A549 (cell line): ENCODE data around the gene GPR15LG. TPM values are rescaled to one million over a fixed set of nuclear protein-coding genes. Genes with fewer than 3 reads are reported as not detected.

Source experiments
- ATAC-seq, 2 experiments: fragments of 200-7000 bp in 1 of 2; fragments of >200 bp in 1 of 2; cut with Nextera tagmentation in 1 of 2; cut with Tn5 transposase in 1 of 2; 3 replicates each; pipeline versions ENCODE4 v1.8.0 to v1.9.1; 2018 to 2020; ENCODE audit warnings: mild to moderate bottlenecking in 1 of 2, moderate library complexity in 1 of 2
- CTCF ChIA-PET: fragments of 300-600 bp; sonication (Branson Sonifier 250); formaldehyde crosslinking; extraction: SDS; loops from one replicate; lab custom pipeline; 2021; ENCODE audit warnings: antibody characterized with exemption, inconsistent platforms; lab: Yijun Ruan, JAX
- POLR2A ChIA-PET: fragments of 350-600 bp; formaldehyde crosslinking; extraction: SDS; loops from one replicate; lab custom pipeline; 2021; ENCODE audit warnings: antibody characterized with exemption, inconsistent platforms; lab: Yijun Ruan, JAX
- DNase-seq, 2 experiments: peaks; one replicate each; pipeline versions ENCODE4 v3.0.0 to v3.0.0-alpha.2; 2011 to 2016; ENCODE audit warnings: low read depth in 1 of 2, low spot score in 1 of 2
- FAIRE-seq: peaks from 2 replicates; lab custom pipeline; 2011; peaks lifted over from hg19 to GRCh38; lab: Jason Lieb, UNC
- H3K27ac ChIP-seq, 2 experiments: fragments of >200 bp; sonication (Bioruptor Twin); formaldehyde crosslinking; 3 replicates each; pipeline ENCODE4 v1.5.1; 2016 to 2017
- H3K4me1 ChIP-seq: fragments of >200 bp; sonication (Bioruptor Twin); formaldehyde crosslinking; 3 replicates; pipeline ENCODE4 v1.6.1; 2016
- H3K4me2 ChIP-seq: fragments of >200 bp; sonication (Bioruptor Twin); formaldehyde crosslinking; 3 replicates; pipeline ENCODE4 v1.6.1; 2016
- H3K4me3 ChIP-seq: fragments of >200 bp; sonication (Bioruptor Twin); formaldehyde crosslinking; 3 replicates; pipeline ENCODE4 v1.5.1; 2016
- H3K9me3 ChIP-seq: fragments of >200 bp; sonication (Bioruptor Twin); formaldehyde crosslinking; 3 replicates; pipeline ENCODE4 v1.6.1; 2016
- BHLHE40 ChIP-seq: IDR thresholded peaks from 2 replicates; pipeline ENCODE4 v1.6.1; 2012; ENCODE audit warnings: low read depth, low read length, inconsistent platforms
- CBX2 ChIP-seq: fragments of 200-600 bp; sonication (generic); IDR thresholded peaks from 2 replicates; pipeline ENCODE4 v1.6.1; 2016; ENCODE audit warnings: low read depth, mild to moderate bottlenecking, borderline replicate concordance
- CBX8 ChIP-seq: fragments of 200-600 bp; sonication (generic); IDR thresholded peaks from 2 replicates; pipeline ENCODE4 v1.6.1; 2016
- EHF ChIP-seq: fragments of 250-450 bp; sonication (Bioruptor Pico); IDR thresholded peaks from 2 replicates; pipeline ENCODE4 v1.5.0; 2020; ENCODE audit warnings: mild to moderate bottlenecking
- EHMT2 ChIP-seq: fragments of 200-600 bp; sonication (generic); IDR thresholded peaks from 2 replicates; pipeline ENCODE4 v1.6.1; 2016; ENCODE audit warnings: antibody characterized with exemption, low read depth, mild to moderate bottlenecking, moderate library complexity
- EP300 ChIP-seq, 2 experiments: fragments of >200 bp; sonication (Bioruptor Twin); formaldehyde crosslinking; IDR thresholded peaks; 2 replicates in 1 of 2; 3 replicates in 1 of 2; pipeline ENCODE4 v1.6.1; 2016 to 2017
- FOSL2 ChIP-seq, 2 experiments: fragments of 450-650 bp in 1 of 2; fragments of >200 bp in 1 of 2; sonication (Bioruptor Twin) in 1 of 2; formaldehyde crosslinking; IDR thresholded peaks; 2 replicates each; pipeline versions ENCODE4 v1.5.0 to v1.6.1; 2016 to 2020; ENCODE audit warnings: mild to moderate bottlenecking in 1 of 2, moderate library complexity in 1 of 2
- FOXS1 ChIP-seq: fragments of 250-450 bp; sonication (Bioruptor Pico); IDR thresholded peaks from 2 replicates; pipeline ENCODE4 v1.5.0; 2020; ENCODE audit warnings: mild to moderate bottlenecking, moderate library complexity
- GATA3 ChIP-seq: IDR thresholded peaks from 2 replicates; pipeline ENCODE4 v1.6.1; 2012; ENCODE audit warnings: borderline replicate concordance
- HDAC2 ChIP-seq: fragments of 200-600 bp; sonication (generic); IDR thresholded peaks from 2 replicates; pipeline ENCODE4 v1.6.1; 2016
- HOXA7 ChIP-seq: fragments of 250-450 bp; sonication (Bioruptor Pico); IDR thresholded peaks from 2 replicates; pipeline ENCODE4 v1.5.0; 2020; ENCODE audit warnings: mild to moderate bottlenecking, moderate library complexity
- JUN ChIP-seq, 2 experiments: fragments of >200 bp; sonication (Bioruptor Twin); formaldehyde crosslinking; IDR thresholded peaks; 2 replicates in 1 of 2; 3 replicates in 1 of 2; pipeline ENCODE4 v1.6.1; 2016 to 2017
- JUNB ChIP-seq: fragments of >200 bp; sonication (Bioruptor Twin); formaldehyde crosslinking; IDR thresholded peaks from 2 replicates; pipeline ENCODE4 v1.6.1; 2016
- KDM5A ChIP-seq: fragments of 200-600 bp; sonication (generic); IDR thresholded peaks from 2 replicates; pipeline ENCODE4 v1.6.1; 2016; ENCODE audit warnings: antibody characterized with exemption, mild to moderate bottlenecking
- NFE2L2 ChIP-seq: fragments of 150-350 bp; conservative IDR thresholded peaks from 2 replicates; pipeline ENCODE4 v1.6.1; 2014; ENCODE audit warnings: low read length
- PHF8 ChIP-seq: fragments of 200-600 bp; sonication (generic); IDR thresholded peaks from 2 replicates; pipeline ENCODE4 v1.6.1; 2016; ENCODE audit warnings: low read depth, mild to moderate bottlenecking, antibody characterized with exemption, moderate library complexity, borderline replicate concordance
- POLR2AphosphoS2 ChIP-seq: conservative IDR thresholded peaks from 2 replicates; pipeline ENCODE4 v1.6.1; 2012; ENCODE audit warnings: low read length, improper control_type of control experiment, inconsistent platforms
- RNF2 ChIP-seq: fragments of 200-600 bp; sonication (generic); IDR thresholded peaks from 2 replicates; pipeline ENCODE4 v1.6.1; 2016; ENCODE audit warnings: low read depth, mild to moderate bottlenecking, antibody characterized with exemption, moderate library complexity, borderline replicate concordance
- SMC3 ChIP-seq: fragments of >200 bp; sonication (Bioruptor Twin); formaldehyde crosslinking; IDR thresholded peaks from 3 replicates; pipeline ENCODE4 v1.6.1; 2018; ENCODE audit warnings: inconsistent platforms
- TP53 ChIP-seq: fragments of 250-450 bp; sonication (Bioruptor Pico); IDR thresholded peaks from 2 replicates; pipeline ENCODE4 v1.5.0; 2021; ENCODE audit warnings: mild to moderate bottlenecking, moderate library complexity
- WGBS: methylation state at CpG from one replicate; pipeline ENCODE4 v1.1.6; 2017; ENCODE audit errors: missing lambda C conversion rate; 5-methylcytosine and 5-hydroxymethylcytosine counted together
- polyA plus RNA-seq, 4 experiments: library from polyadenylated mRNA; depleted of rRNA in 3 of 4; stranded (reverse); fragments of >200 nt; fragmentation: RNase III in 1 of 4; extraction: RNeasy Plus Mini Kit Qiagen cat#74134 plus additional on column Dnase treatment in 1 of 4; gene quantifications; 2 replicates in 3 of 4; 3 replicates in 1 of 4; pipeline ENCODE4 v1.2.3, GENCODE V29; 2011 to 2017
- TF ChIP-seq, protein P1 (sequence below): fragments of 250-450 bp; sonication (Bioruptor Pico); IDR thresholded peaks from 2 replicates; pipeline ENCODE4 v1.5.0; 2021; ENCODE audit warnings: mild to moderate bottlenecking, moderate library complexity, borderline replicate concordance
- TF ChIP-seq, protein P2 (sequence below): IDR thresholded peaks from 2 replicates; pipeline ENCODE4 v1.6.1; 2012
- TF ChIP-seq, protein P3 (sequence below): fragments of 450-650 bp; IDR thresholded peaks from 2 replicates; pipeline ENCODE4 v1.6.1; 2014; ENCODE audit warnings: antibody characterized with exemption
- TF ChIP-seq, protein P4 (sequence below): fragments of >200 bp; sonication (Bioruptor Twin); formaldehyde crosslinking; IDR thresholded peaks from 2 replicates; pipeline ENCODE4 v1.6.1; 2016

GPR15LG gene
- polyA plus RNA-seq, 2 of the 4 experiments (the other 2 are of a cell fraction) = not detected

DNA sequence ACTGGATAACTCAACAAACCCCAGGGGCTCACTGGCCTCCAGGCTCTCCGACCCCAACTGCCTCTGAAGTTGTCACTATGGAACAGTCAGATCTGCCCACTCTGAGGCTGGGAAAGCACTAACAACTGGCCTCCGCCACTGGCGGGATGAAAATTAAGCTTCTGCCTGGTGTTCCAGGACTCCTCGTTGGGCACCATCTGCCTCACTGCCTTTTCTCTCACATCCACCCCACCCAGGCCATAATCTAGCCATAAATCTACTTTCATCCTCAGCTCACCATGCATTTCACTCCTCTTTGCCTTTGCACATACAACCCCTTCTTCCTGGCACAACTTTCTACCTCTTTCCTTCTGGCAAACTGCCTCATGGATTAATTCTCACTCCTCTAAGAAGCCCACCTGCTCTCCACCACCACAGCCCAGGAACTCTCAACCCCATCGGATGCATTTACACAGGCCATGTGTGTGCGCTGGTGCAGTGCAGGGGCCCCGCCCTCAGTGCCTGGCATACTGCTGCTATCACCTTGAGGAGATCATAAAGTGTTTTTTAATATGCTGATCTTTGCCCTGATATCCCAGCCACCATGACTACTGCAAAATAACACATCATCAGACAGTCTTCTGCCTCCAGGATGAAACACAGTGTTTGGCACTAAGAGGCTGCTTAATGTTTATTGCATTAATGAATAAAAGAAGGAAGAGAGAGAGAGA lies 24.8 kb downstream of the GPR15LG start:
- Histone ChIP-seq H3K4me3 (no peak overlapping the region), H3K4me2 (no peak overlapping the region), H3K9me3 (no peaks in the 10 kb centered on the region), H3K4me1 (peaks cover 4% of the 10 kb centered on the region; the same call in 1 of the 3 replicates), H3K27ac (no peak overlapping the region)
- POLR2A ChIA-PET = no interaction called here
- CTCF ChIA-PET = interaction anchor here (0.8 kb wide), 1 partner anchor 17 kb away, joined by 3 read pairs; no protein-coding TSS in a partner anchor
- 51% methylated on average over 7 of the region's 7 CpGs for WGBS
- no peak for DNase-seq
- ATAC-seq = no peak
- TF ChIP-seq CBX8 (no peak), PHF8 (no peak), FOSL2 (IDR thresholded peaks at IDR 0.05) (no peak), FOSL2 (CRISPR knock-in tag; IDR thresholded peaks at IDR 0.05) (no peak), JUN (IDR thresholded peaks at IDR 0.05) (no peak), TP53 (no peak), HOXA7 (CRISPR knock-in tag) (no peak), EP300 (IDR thresholded peaks at IDR 0.05) (no peak), EHF (CRISPR knock-in tag) (no peak), HDAC2 (no peak), BHLHE40 (no peak), KDM5A (no peak), FOXS1 (no peak), EHMT2 (no peak), POLR2AphosphoS2 (no peak)
- TF ChIP-seq, protein P1, sequence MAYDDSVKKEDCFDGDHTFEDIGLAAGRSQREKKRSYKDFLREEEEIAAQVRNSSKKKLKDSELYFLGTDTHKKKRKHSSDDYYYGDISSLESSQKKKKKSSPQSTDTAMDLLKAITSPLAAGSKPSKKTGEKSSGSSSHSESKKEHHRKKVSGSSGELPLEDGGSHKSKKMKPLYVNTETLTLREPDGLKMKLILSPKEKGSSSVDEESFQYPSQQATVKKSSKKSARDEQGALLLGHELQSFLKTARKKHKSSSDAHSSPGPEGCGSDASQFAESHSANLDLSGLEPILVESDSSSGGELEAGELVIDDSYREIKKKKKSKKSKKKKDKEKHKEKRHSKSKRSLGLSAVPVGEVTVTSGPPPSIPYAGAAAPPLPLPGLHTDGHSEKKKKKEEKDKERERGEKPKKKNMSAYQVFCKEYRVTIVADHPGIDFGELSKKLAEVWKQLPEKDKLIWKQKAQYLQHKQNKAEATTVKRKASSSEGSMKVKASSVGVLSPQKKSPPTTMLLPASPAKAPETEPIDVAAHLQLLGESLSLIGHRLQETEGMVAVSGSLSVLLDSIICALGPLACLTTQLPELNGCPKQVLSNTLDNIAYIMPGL = no peak
- TF ChIP-seq, all 56 proteins: peak for 0
- FAIRE-seq = no peak

DNA sequence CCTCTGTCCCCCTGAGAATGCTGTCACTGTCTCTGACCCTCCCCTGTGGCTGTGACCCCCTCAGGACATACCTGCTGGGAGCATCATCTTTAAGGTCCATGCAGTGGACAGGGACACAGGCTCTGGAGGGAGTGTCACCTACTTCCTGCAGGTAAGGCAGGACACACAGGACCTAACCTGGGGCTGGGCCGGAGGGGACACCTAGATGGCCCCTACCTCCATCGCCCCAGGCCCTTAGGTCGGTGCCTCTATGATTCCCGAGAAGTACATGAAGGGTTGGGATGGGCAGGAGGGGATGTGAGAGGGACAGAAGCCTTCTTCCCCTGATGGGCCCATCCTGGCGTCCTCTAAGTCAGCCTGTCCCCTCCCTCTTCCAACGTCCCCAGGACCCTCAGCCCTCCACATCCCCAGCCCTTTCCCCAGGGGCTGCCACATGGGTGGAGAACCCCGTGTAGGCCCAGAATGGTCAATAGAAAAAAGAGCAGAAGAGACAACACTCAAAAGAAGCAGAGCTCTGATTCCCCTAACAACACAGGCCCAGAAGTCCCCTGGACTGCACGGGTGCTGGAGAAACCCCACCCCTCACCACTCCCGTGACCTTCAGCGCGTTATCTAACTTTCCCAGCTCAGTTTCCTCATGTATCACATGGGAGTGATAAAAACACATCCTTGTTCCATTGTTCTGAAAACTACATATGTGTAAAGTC lies 27.1 kb downstream of the GPR15LG start:
- CTCF ChIA-PET = no interaction called here
- no peak for FAIRE-seq

More for the DNA sequence above, 27.1 kb downstream of the GPR15LG start:
- WGBS = 44% methylated on average over 11 of the region's 11 CpGs
- Histone ChIP-seq H3K27ac (no peak overlapping the region), H3K4me3 (no peak overlapping the region), H3K4me1 (peaks cover 4% of the 10 kb centered on the region; the same call in 1 of the 3 replicates), H3K4me2 (no peak overlapping the region)
- DNase-seq = no peak
- no peak for ATAC-seq
- TF ChIP-seq CBX2 (no peak), KDM5A (no peak), BHLHE40 (no peak), EHMT2 (no peak), SMC3 (no peak), GATA3 (no peak), RNF2 (no peak), NFE2L2 (no peak), EP300 (IDR thresholded peaks at IDR 0.05) (no peak), JUNB (no peak)
- TF ChIP-seq, protein P2, sequence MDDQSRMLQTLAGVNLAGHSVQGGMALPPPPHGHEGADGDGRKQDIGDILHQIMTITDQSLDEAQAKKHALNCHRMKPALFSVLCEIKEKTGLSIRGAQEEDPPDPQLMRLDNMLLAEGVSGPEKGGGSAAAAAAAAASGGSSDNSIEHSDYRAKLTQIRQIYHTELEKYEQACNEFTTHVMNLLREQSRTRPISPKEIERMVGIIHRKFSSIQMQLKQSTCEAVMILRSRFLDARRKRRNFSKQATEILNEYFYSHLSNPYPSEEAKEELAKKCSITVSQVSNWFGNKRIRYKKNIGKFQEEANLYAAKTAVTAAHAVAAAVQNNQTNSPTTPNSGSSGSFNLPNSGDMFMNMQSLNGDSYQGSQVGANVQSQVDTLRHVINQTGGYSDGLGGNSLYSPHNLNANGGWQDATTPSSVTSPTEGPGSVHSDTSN = no peak
- TF ChIP-seq, protein P3, sequence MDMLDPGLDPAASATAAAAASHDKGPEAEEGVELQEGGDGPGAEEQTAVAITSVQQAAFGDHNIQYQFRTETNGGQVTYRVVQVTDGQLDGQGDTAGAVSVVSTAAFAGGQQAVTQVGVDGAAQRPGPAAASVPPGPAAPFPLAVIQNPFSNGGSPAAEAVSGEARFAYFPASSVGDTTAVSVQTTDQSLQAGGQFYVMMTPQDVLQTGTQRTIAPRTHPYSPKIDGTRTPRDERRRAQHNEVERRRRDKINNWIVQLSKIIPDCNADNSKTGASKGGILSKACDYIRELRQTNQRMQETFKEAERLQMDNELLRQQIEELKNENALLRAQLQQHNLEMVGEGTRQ = no peak
- TF ChIP-seq, protein P4, sequence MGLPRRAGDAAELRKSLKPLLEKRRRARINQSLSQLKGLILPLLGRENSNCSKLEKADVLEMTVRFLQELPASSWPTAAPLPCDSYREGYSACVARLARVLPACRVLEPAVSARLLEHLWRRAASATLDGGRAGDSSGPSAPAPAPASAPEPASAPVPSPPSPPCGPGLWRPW = no peak
- TF ChIP-seq, all 56 proteins: peak for 0
- no peaks in the 10 kb centered on the region for H3K9me3 ChIP-seq
- POLR2A ChIA-PET = no interaction called here
